ENCODE results near the gene CCT3. TPM values are rescaled to one million over a fixed set of nuclear protein-coding genes. Genes with fewer than 3 reads are reported as not detected.

The CCT3 gene
- total and polyA plus RNA-seq, 2 donors (not counting 1 experiment from before 2014, with no cell fraction given) = 251 to 397 TPM

DNA sequence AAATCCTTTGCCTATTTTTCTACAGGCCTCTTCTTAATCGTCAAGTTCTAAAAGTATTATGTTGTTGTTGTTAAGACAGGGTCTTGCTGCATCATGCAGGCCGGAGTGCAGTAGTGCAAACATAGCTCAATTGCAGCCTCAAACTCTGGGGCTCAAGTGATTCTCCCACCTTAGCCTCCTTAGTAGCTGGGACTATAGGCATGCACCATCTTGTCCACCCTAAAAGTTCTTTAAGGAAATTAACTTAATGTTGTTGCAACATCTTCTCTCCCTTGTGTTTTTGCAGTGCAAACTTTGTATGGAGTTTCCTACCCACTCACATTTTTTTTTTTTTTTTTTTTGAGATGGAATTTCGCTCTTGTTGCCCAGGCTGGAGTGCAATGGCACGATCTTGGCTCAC is 34.9 kb downstream of the CCT3 start:
- H3K4me3 ChIP-seq (replicated peaks in 1 of 4; ENCODE audit: control extremely low read depth in 1 of 4, insufficient read depth in 1 of 4, low read depth in 3 of 4, low read length in 4 of 4) = no peak overlapping the region
- H3K27ac ChIP-seq (ENCODE audit: insufficient read depth, low read length) = no peak overlapping the region
- no peaks in the 10 kb centered on the region for H4K20me1 ChIP-seq (ENCODE audit: control insufficient read depth, extremely low read depth, insufficient read depth, low read length)
- H3K27me3 ChIP-seq (ENCODE audit: control insufficient read depth, insufficient read depth, low read length) = no peaks in the 10 kb centered on the region
- no peak overlapping the region for H3K9ac ChIP-seq (ENCODE audit: insufficient read depth, low read length)
- no peak overlapping the region for H2AFZ ChIP-seq (ENCODE audit: low read length)
- no peak overlapping the region for H3K4me2 ChIP-seq (ENCODE audit: extremely low read depth, insufficient read depth, low read length)
- H3K4me1 ChIP-seq (ENCODE audit: control insufficient read depth, extremely low read depth, insufficient read depth, low read length) = no peaks in the 10 kb centered on the region
- H3K9me3 ChIP-seq (ENCODE audit: control insufficient read depth, insufficient read depth, low read depth, low read length) = no peaks in the 10 kb centered on the region
- TF ChIP-seq EZH2 (IDR thresholded peaks at IDR 0.05; ENCODE audit: low read length, missing control alignments) = no peak
- TF ChIP-seq, protein P1, sequence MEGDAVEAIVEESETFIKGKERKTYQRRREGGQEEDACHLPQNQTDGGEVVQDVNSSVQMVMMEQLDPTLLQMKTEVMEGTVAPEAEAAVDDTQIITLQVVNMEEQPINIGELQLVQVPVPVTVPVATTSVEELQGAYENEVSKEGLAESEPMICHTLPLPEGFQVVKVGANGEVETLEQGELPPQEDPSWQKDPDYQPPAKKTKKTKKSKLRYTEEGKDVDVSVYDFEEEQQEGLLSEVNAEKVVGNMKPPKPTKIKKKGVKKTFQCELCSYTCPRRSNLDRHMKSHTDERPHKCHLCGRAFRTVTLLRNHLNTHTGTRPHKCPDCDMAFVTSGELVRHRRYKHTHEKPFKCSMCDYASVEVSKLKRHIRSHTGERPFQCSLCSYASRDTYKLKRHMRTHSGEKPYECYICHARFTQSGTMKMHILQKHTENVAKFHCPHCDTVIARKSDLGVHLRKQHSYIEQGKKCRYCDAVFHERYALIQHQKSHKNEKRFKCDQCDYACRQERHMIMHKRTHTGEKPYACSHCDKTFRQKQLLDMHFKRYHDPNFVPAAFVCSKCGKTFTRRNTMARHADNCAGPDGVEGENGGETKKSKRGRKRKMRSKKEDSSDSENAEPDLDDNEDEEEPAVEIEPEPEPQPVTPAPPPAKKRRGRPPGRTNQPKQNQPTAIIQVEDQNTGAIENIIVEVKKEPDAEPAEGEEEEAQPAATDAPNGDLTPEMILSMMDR (conservative IDR thresholded peaks at IDR 0.05 in 1 of 2, IDR thresholded peaks at IDR 0.05 in 1 of 2; ENCODE audit: low read depth in 1 of 2, low read length in 2 of 2) = no peak
- DNase-seq (ENCODE audit: low read depth in 2 of 2) = no peak
- peaks cover 6% of the 10 kb centered on the region for H3K36me3 ChIP-seq (ENCODE audit: control insufficient read depth, insufficient read depth, low read length)
- H3K79me2 ChIP-seq (ENCODE audit: control insufficient read depth, insufficient read depth, low read length) = no peaks in the 10 kb centered on the region

DNA sequence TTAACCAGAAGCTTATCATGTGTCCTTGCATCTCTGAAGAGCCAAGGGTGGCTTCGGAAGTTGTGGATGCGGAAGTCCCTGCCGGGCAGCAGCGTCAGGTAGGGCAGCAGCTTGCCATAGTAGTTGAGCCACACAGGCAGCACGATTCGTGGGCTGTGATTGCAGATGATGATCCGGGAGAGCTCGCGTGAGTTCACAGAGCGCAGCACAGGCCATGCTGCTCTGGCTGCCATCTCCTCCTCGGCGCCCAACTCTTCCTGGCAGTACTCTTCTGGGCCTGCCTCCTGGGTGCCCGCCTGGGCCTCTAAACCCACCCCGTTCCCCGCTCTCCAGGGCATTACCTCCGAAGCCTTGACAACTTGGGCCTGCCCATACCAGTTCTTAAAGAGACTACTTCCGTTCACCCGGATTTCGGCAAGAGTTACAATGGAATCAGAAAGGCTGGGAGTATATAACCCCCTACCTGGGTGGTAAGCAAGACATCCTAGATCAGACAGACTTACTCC is 39.2 kb downstream of the CCT3 start, which contains the start of gene VHLL:
VHLL (minus strand) TSS at position 456 of the 506 bp plus-strand sequence; CDS start at position 338, 118 bp downstream.
- H3K9ac ChIP-seq (ENCODE audit: insufficient read depth, low read length) = no peak within 1 kb of the TSS

DNA sequence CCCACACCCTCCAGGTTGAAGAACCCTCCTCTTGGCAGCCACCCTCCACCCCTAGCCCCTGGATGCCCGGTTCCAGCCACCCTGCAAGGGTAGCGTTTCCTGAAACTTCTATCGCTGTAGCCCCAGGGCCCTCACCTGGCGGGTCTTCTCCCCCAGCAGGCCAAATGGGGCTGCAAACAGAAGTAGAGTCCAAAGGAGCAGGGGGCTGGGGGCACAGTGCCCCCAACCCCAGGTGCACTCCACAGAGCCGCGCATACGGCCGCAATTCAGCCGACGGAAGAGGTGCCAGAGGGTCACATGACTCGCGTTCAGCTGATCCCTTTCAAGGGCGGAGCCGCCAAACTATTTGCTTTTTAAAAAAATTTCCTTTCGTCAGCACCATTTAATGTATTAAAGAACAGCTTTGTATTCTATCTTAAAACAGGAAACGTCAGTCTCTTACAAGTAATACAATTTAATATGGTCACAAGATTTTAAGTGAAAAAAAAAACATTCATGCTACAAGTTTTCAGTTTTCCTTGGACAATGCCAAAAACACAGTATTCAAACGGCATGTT is 42.6 kb downstream of the CCT3 start, which contains the start of gene GLMP:
GLMP (minus strand) TSS at position 289 of the 557 bp plus-strand sequence; CDS start at position 255, 34 bp downstream.
- H3K9me3 ChIP-seq (ENCODE audit: control insufficient read depth, insufficient read depth, low read depth, low read length) = no peaks in the 10 kb centered on the region
- peak; percentile 58 to 81 for DNase-seq (ENCODE audit: low read depth in 2 of 2)
- no peaks in the 10 kb centered on the region for H3K27me3 ChIP-seq (ENCODE audit: control insufficient read depth, insufficient read depth, low read length)
- peaks cover 8% of the 10 kb centered on the region for H3K4me1 ChIP-seq (ENCODE audit: control insufficient read depth, extremely low read depth, insufficient read depth, low read length)
- H3K4me3 ChIP-seq (replicated peaks in 1 of 4; ENCODE audit: control extremely low read depth in 1 of 4, insufficient read depth in 1 of 4, low read depth in 3 of 4, low read length in 4 of 4) = peak within 1 kb of the TSS; percentile 54 to 91 (median 82)
- peaks cover 4% of the 10 kb centered on the region for H3K36me3 ChIP-seq (ENCODE audit: control insufficient read depth, insufficient read depth, low read length)
- H3K27ac ChIP-seq (ENCODE audit: insufficient read depth, low read length) = peak within 1 kb of the TSS; percentile 23
- peak within 1 kb of the TSS; percentile 62 for H3K9ac ChIP-seq (ENCODE audit: insufficient read depth, low read length)
- H4K20me1 ChIP-seq (ENCODE audit: control insufficient read depth, extremely low read depth, insufficient read depth, low read length) = no peaks in the 10 kb centered on the region
- H2AFZ ChIP-seq (ENCODE audit: low read length) = peak within 1 kb of the TSS; percentile 95
- H3K4me2 ChIP-seq (ENCODE audit: extremely low read depth, insufficient read depth, low read length) = peak within 1 kb of the TSS; percentile 90
- no peak for TF ChIP-seq EZH2 (IDR thresholded peaks at IDR 0.05; ENCODE audit: low read length, missing control alignments)
- TF ChIP-seq, protein P1 (conservative IDR thresholded peaks at IDR 0.05 in 1 of 2, IDR thresholded peaks at IDR 0.05 in 1 of 2; ENCODE audit: low read depth in 1 of 2, low read length in 2 of 2) = no peak
- peaks cover 6% of the 10 kb centered on the region for H3K79me2 ChIP-seq (ENCODE audit: control insufficient read depth, insufficient read depth, low read length)

More for the DNA sequence above, 39.2 kb downstream of the CCT3 start, which contains the start of gene VHLL:
- H3K4me2 ChIP-seq (ENCODE audit: extremely low read depth, insufficient read depth, low read length) = no peak within 1 kb of the TSS
- no peak within 1 kb of the TSS for H3K4me3 ChIP-seq (replicated peaks in 1 of 4; ENCODE audit: control extremely low read depth in 1 of 4, insufficient read depth in 1 of 4, low read depth in 3 of 4, low read length in 4 of 4)
- no peaks in the 10 kb centered on the region for H3K9me3 ChIP-seq (ENCODE audit: control insufficient read depth, insufficient read depth, low read depth, low read length)
- no peak for DNase-seq (ENCODE audit: low read depth in 2 of 2)
- no peaks in the 10 kb centered on the region for H3K27me3 ChIP-seq (ENCODE audit: control insufficient read depth, insufficient read depth, low read length)
- no peak within 1 kb of the TSS for H2AFZ ChIP-seq (ENCODE audit: low read length)
- peaks cover 6% of the 10 kb centered on the region for H3K4me1 ChIP-seq (ENCODE audit: control insufficient read depth, extremely low read depth, insufficient read depth, low read length)
- no peak within 1 kb of the TSS for H3K27ac ChIP-seq (ENCODE audit: insufficient read depth, low read length)
- TF ChIP-seq, protein P1 (conservative IDR thresholded peaks at IDR 0.05 in 1 of 2, IDR thresholded peaks at IDR 0.05 in 1 of 2; ENCODE audit: low read depth in 1 of 2, low read length in 2 of 2) = no peak
- no peaks in the 10 kb centered on the region for H4K20me1 ChIP-seq (ENCODE audit: control insufficient read depth, extremely low read depth, insufficient read depth, low read length)
- H3K79me2 ChIP-seq (ENCODE audit: control insufficient read depth, insufficient read depth, low read length) = peaks cover 6% of the 10 kb centered on the region
- no peaks in the 10 kb centered on the region for H3K36me3 ChIP-seq (ENCODE audit: control insufficient read depth, insufficient read depth, low read length)

Data from fibroblast of lung (primary cell).